H1 (cell line): ENCODE measurements around the gene SLC6A6. TPM values are rescaled to one million over a fixed set of nuclear protein-coding genes. Genes with fewer than 3 reads are reported as not detected.

Source experiments
- CTCF ChIA-PET: fragments of 300-600 bp; sonication (Branson Sonifier 250); formaldehyde crosslinking; loops from one replicate; lab custom pipeline; 2021; ENCODE audit not compliant: partially characterized antibody; lab: Charles Lee
- POLR2A ChIA-PET: fragments of 300-600 bp; sonication (Branson Sonifier 250); formaldehyde crosslinking; loops from one replicate; lab custom pipeline; 2021; ENCODE audit warnings: inconsistent platforms; ENCODE audit not compliant: partially characterized antibody; lab: Charles Lee
- DNase-seq, 2 experiments: peaks; one replicate each; pipeline versions ENCODE4 v3.0.0 to v3.0.0-alpha.2; 2010 to 2022; ENCODE audit warnings: low spot score in 2 of 2, low read depth in 1 of 2, mixed read lengths in 1 of 2
- FAIRE-seq: peaks from 2 replicates; lab custom pipeline; 2011; peaks lifted over from hg19 to GRCh38; lab: Jason Lieb, UNC
- H2AFZ ChIP-seq: 2 replicates; pipeline ENCODE4 v1.8.1; 2012; ENCODE audit warnings: low read length, inconsistent platforms
- H2AK5ac ChIP-seq: 2 replicates; pipeline ENCODE4 v1.6.1; 2013; ENCODE audit warnings: low read depth, low read length
- H2BK120ac ChIP-seq: replicated peaks from 2 replicates; pipeline ENCODE3; 2013; ENCODE audit warnings: low read depth, low read length, inconsistent platforms
- H2BK12ac ChIP-seq: 2 replicates; pipeline ENCODE4 v1.6.1; 2013; ENCODE audit warnings: low read depth, low read length
- H2BK15ac ChIP-seq: 2 replicates; pipeline ENCODE4 v1.6.1; 2013; ENCODE audit warnings: low read length
- H2BK20ac ChIP-seq: 2 replicates; pipeline ENCODE4 v1.6.1; 2013; ENCODE audit warnings: low read length
- H2BK5ac ChIP-seq: 2 replicates; pipeline ENCODE4 v1.6.1; 2013; ENCODE audit warnings: low read depth, low read length
- H3K14ac ChIP-seq: 2 replicates; pipeline ENCODE4 v1.6.1; 2013; ENCODE audit warnings: inconsistent platforms; ENCODE audit not compliant: insufficient read length
- H3K18ac ChIP-seq: 2 replicates; pipeline ENCODE4 v1.6.1; 2013; ENCODE audit warnings: low read length; ENCODE audit errors: extremely low read depth
- H3K23ac ChIP-seq: 2 replicates; pipeline ENCODE4 v1.6.1; 2013; ENCODE audit warnings: inconsistent platforms; ENCODE audit not compliant: insufficient read length
- H3K23me2 ChIP-seq: 2 replicates; pipeline ENCODE4 v1.6.1; 2013; ENCODE audit warnings: low read depth, low read length
- H3K27ac ChIP-seq: 2 replicates; pipeline ENCODE4 v1.6.1; 2011; ENCODE audit warnings: low read depth, low read length, inconsistent platforms
- H3K27me3 ChIP-seq, 4 experiments: replicated peaks in 1 of 4; 1 replicate in 1 of 4; 2 replicates in 3 of 4; pipeline versions ENCODE4 v1.6.1 to v1.8.1; 2011 to 2013; ENCODE audit warnings: low read length in 3 of 4, mild to moderate bottlenecking in 3 of 4, inconsistent platforms in 2 of 4, mixed read lengths in 2 of 4, moderate library complexity in 1 of 4; ENCODE audit not compliant: control insufficient read depth in 3 of 4, insufficient read depth in 3 of 4; ENCODE audit errors: extremely low read depth in 1 of 4
- H3K36me3 ChIP-seq, 4 experiments: 2 replicates each; pipeline versions ENCODE4 v1.6.1 to v1.8.1; 2011 to 2013; ENCODE audit warnings: mild to moderate bottlenecking in 4 of 4, low read length in 3 of 4, moderate library complexity in 2 of 4, control low read depth in 1 of 4, inconsistent platforms in 1 of 4; ENCODE audit not compliant: insufficient read depth in 4 of 4, control insufficient read depth in 2 of 4
- H3K4ac ChIP-seq: replicated peaks from 2 replicates; pipeline ENCODE3; 2013; ENCODE audit warnings: low read length, low read depth, mixed read lengths, inconsistent platforms; ENCODE audit not compliant: insufficient read length
- H3K4me1 ChIP-seq, 4 experiments: replicated peaks in 1 of 4; 1 replicate in 1 of 4; 2 replicates in 3 of 4; pipeline versions ENCODE4 v1.6.1 to v1.8.1; 2011 to 2013; ENCODE audit warnings: low read length in 3 of 4, inconsistent platforms in 2 of 4, mixed read lengths in 1 of 4; ENCODE audit not compliant: insufficient read depth in 4 of 4, control insufficient read depth in 3 of 4
- H3K4me2 ChIP-seq, 2 experiments: 2 replicates each; pipeline versions ENCODE4 v1.6.1 to v1.8.1; 2011 to 2013; ENCODE audit warnings: low read depth in 2 of 2, low read length in 2 of 2, control low read depth in 1 of 2, inconsistent platforms in 1 of 2, mild to moderate bottlenecking in 1 of 2; ENCODE audit not compliant: insufficient read depth in 1 of 2
- H3K4me3 ChIP-seq, 4 experiments: fragments of 200-600, 300-600 bp in 1 of 4; sonication (generic), shearing (Covaris generic), sonication (Bioruptor Twin) in 1 of 4; 2 replicates each; pipeline versions ENCODE4 v1.5.1 to v1.8.1; 2011 to 2016; ENCODE audit warnings: low read length in 4 of 4, low read depth in 3 of 4, control low read depth in 2 of 4, inconsistent platforms in 2 of 4, mild to moderate bottlenecking in 2 of 4, mixed read lengths in 1 of 4, moderate library complexity in 1 of 4; ENCODE audit not compliant: insufficient read depth in 2 of 4; ENCODE audit errors: extremely low read depth in 1 of 4
- H3K56ac ChIP-seq: replicated peaks from 2 replicates; pipeline ENCODE3; 2013; ENCODE audit warnings: low read depth, mild to moderate bottlenecking, mixed read lengths, low read length, inconsistent platforms; ENCODE audit not compliant: insufficient read length
- H3K79me1 ChIP-seq: 2 replicates; pipeline ENCODE4 v1.6.1; 2013; ENCODE audit warnings: low read depth, low read length, control low read depth
- H3K79me2 ChIP-seq, 2 experiments: 2 replicates each; pipeline versions ENCODE4 v1.6.1 to v1.8.1; 2012 to 2013; ENCODE audit warnings: low read length in 2 of 2, mild to moderate bottlenecking in 2 of 2, inconsistent platforms in 1 of 2; ENCODE audit not compliant: insufficient read depth in 2 of 2, control insufficient read depth in 1 of 2
- H3K9ac ChIP-seq, 4 experiments: replicated peaks in 1 of 4; 1 replicate in 1 of 4; 2 replicates in 3 of 4; pipeline versions ENCODE4 v1.6.1 to v1.8.1; 2011 to 2013; ENCODE audit warnings: low read depth in 3 of 4, low read length in 3 of 4, control low read depth in 2 of 4, mild to moderate bottlenecking in 2 of 4, moderate library complexity in 2 of 4, inconsistent platforms in 1 of 4; ENCODE audit errors: extremely low read depth in 1 of 4
- H3K9me3 ChIP-seq, 2 experiments: 2 replicates each; pipeline versions ENCODE4 v1.6.1 to v1.8.1; 2012 to 2013; ENCODE audit warnings: mild to moderate bottlenecking in 2 of 2, moderate library complexity in 2 of 2, control low read depth in 1 of 2, inconsistent platforms in 1 of 2, low read depth in 1 of 2, low read length in 1 of 2, mixed read lengths in 1 of 2; ENCODE audit not compliant: insufficient read depth in 2 of 2
- H4K20me1 ChIP-seq, 2 experiments: replicated peaks in 1 of 2; 2 replicates each; pipeline versions ENCODE3 to v1.8.1; 2011 to 2013; ENCODE audit warnings: inconsistent platforms in 2 of 2, low read length in 2 of 2, mild to moderate bottlenecking in 1 of 2; ENCODE audit not compliant: insufficient read depth in 2 of 2, control insufficient read depth in 1 of 2
- H4K5ac ChIP-seq: 2 replicates; pipeline ENCODE4 v1.6.1; 2013; ENCODE audit warnings: low read length, low read depth, mixed read lengths, inconsistent platforms; ENCODE audit not compliant: insufficient read length
- H4K8ac ChIP-seq: 2 replicates; pipeline ENCODE4 v1.8.0; 2013; ENCODE audit warnings: mild to moderate bottlenecking, moderate library complexity, low read length, inconsistent platforms; ENCODE audit not compliant: insufficient read depth; ENCODE audit errors: extremely low read depth
- H4K91ac ChIP-seq: replicated peaks from 2 replicates; pipeline ENCODE3; 2013; ENCODE audit warnings: low read length, mixed read lengths, inconsistent platforms; ENCODE audit not compliant: insufficient read length
- CTBP2 ChIP-seq: IDR thresholded peaks from 2 replicates; pipeline ENCODE4 v1.7.0; 2011; ENCODE audit warnings: borderline replicate concordance, mild to moderate bottlenecking, moderate library complexity, mixed read lengths, low read length; ENCODE audit not compliant: insufficient read depth, insufficient read length
- HDAC6 ChIP-seq: IDR thresholded peaks from one replicate; pipeline ENCODE4 v1.7.1; 2012; ENCODE audit warnings: low read depth, mild to moderate bottlenecking, inconsistent platforms, low read length, moderate library complexity
- NANOG ChIP-seq: IDR thresholded peaks from 2 replicates; pipeline ENCODE4 v1.6.1; 2011; ENCODE audit warnings: low read length, low read depth, mild to moderate bottlenecking, inconsistent platforms; ENCODE audit not compliant: insufficient read depth, poor library complexity, severe bottlenecking
- POLR2A ChIP-seq, 2 experiments: IDR thresholded peaks; 1 replicate in 1 of 2; 2 replicates in 1 of 2; pipeline ENCODE4 v1.6.1; 2011; ENCODE audit warnings: low read depth in 2 of 2, low read length in 2 of 2, mild to moderate bottlenecking in 2 of 2; ENCODE audit errors: control extremely low read depth in 1 of 2
- SAP30 ChIP-seq: fragments of 300-600 bp; sonication (generic); IDR thresholded peaks from 2 replicates; pipeline ENCODE4 v1.7.1; 2012; ENCODE audit warnings: low read length, moderate library complexity, mild to moderate bottlenecking, inconsistent platforms; ENCODE audit not compliant: insufficient read depth, insufficient replicate concordance
- SIX5 ChIP-seq: IDR thresholded peaks from 2 replicates; pipeline ENCODE4 v1.6.1; 2011; ENCODE audit warnings: mild to moderate bottlenecking, low read depth, low read length
- SP1 ChIP-seq: IDR thresholded peaks from 2 replicates; pipeline ENCODE4 v1.6.1; 2011; ENCODE audit warnings: low read depth, low read length
- SRF ChIP-seq: IDR thresholded peaks from 2 replicates; pipeline ENCODE4 v1.6.1; 2011; ENCODE audit warnings: mild to moderate bottlenecking, low read depth, low read length, moderate library complexity
- TBP ChIP-seq: IDR thresholded peaks from 2 replicates; pipeline ENCODE4 v1.6.1; 2011; ENCODE audit warnings: low read depth, low read length, improper control_type of control experiment
- TEAD4 ChIP-seq: IDR thresholded peaks from 2 replicates; pipeline ENCODE4 v1.6.1; 2012; ENCODE audit warnings: low read depth, low read length, inconsistent platforms, mixed read lengths
- ZNF274 ChIP-seq: IDR thresholded peaks from 2 replicates; pipeline ENCODE4 v1.7.0; 2012; ENCODE audit warnings: low read length, borderline replicate concordance; ENCODE audit errors: extremely low read depth
- WGBS, 2 experiments: shearing (Covaris generic) in 1 of 2; methylation state at CpG; one replicate each; pipeline versions ENCODE4 v1.1.6 to v1.1.7; 2013 to 2015; ENCODE audit warnings: low lambda C conversion rate in 2 of 2, mixed read lengths in 2 of 2, inconsistent platforms in 1 of 2, low coverage in 1 of 2, missing lambda C conversion rate in 1 of 2; ENCODE audit not compliant: insufficient replicate concordance in 2 of 2, insufficient coverage in 1 of 2, insufficient read length in 1 of 2; ENCODE audit errors: extremely low coverage in 1 of 2, missing lambda C conversion rate in 1 of 2; 5-methylcytosine and 5-hydroxymethylcytosine counted together
- polyA plus RNA-seq, 7 experiments: library from polyadenylated mRNA; depleted of rRNA in 3 of 7; stranded (reverse) in 5 of 7; unstranded in 2 of 7; fragments of >200 nt in 5 of 7; fragments of 200-250 nt in 2 of 7; gene quantifications; 1 replicate in 5 of 7; 2 replicates in 1 of 7; 4 replicates in 1 of 7; pipeline versions ENCODE4 v1.2.1 to v1.2.3, GENCODE V29; 2011 to 2013; ENCODE audit warnings: missing spikeins in 2 of 7, mixed read lengths in 2 of 7
- total RNA-seq: library from RNA; stranded (reverse); fragmentation: NEBNext Ultra II Directional; extraction: Animal tissue kit (Norgen Biotek cat#: 25700); gene quantifications from 2 replicates; pipeline ENCODE4 v1.2.1, GENCODE V29; 2021

The SLC6A6 gene
- total and polyA plus RNA-seq, 2 of the 8 experiments (the other 6 are each of a cell fraction or from before 2014, with no cell fraction given): 66.2 to 144 TPM

DNA sequence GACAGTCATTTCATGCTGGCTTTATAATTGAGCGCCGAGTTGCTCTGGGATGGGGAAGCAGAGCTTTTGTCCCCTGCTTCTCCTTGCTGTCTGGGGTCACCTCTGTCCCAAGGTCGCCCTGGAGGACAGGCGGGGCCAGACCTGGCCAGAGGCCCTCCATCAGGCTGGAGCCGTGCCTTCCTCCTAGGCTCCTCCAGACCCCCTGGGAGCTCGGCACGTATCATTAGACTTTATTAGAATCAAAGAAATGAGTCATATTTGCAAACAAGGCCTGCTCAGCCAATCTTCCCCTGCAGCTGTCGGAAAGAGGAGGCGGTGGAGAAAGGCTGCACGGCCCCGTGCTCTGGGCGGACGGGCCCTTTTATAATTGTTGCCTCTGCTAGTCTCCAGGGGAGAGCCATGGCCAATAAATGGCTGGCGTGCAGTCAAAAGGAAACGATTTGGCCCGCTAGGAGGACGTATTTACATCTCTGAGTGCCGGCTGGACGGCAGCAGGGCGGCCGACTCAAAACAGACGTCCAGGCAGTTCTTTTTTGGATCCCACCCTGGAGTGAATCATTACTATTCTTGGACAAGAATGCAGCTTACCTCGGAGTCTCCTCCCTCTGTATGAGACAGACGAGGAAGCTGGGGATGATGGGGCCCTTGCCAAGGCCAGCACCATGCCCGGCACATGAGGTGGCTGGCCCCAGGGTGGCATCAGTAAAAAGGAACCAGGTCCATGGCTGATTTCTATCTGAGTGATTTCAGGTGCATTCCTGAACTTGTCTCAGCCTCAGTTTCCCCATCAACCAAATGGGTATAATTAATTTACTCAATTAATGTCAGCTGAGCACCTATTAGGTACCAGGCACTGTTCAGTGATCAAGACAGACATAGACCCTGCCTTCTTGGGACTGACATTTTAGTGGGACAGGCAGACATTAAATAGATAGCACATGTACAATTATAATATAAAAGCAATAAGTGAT lies 50.6 kb downstream of the SLC6A6 start:
- H3K18ac ChIP-seq: no peak overlapping the region
- H3K27me3 ChIP-seq: no peaks in the 10 kb centered on the region; a peak in 1 of 7 replicates
- H3K23ac ChIP-seq: no peak overlapping the region
- H2AK5ac ChIP-seq: no peak overlapping the region
- H3K56ac ChIP-seq: no peak overlapping the region
- no peak overlapping the region for H4K5ac ChIP-seq
- H3K36me3 ChIP-seq: peaks cover 19 to 62% (median 42%) of the 10 kb centered on the region in 4 experiments
- H3K23me2 ChIP-seq: no peaks in the 10 kb centered on the region
- ChIA-PET POLR2A (interaction anchor here (0.9 to 1.6 kb wide), 2 partner anchors 9 to 51 kb away, joined by 3 read pairs; partner anchors contain the start of gene SLC6A6), CTCF (interaction anchor here (0.9 to 2.0 kb wide), 9 partner anchors 9 to 179 kb away, joined by 3 to 12 read pairs (median 3); no protein-coding TSS in a partner anchor)
- H3K9ac ChIP-seq: no peak overlapping the region
- H3K4me1 ChIP-seq: peaks cover 2 to 3% (median 2%) of the 10 kb centered on the region in 4 experiments; a peak in 5 of 7 replicates
- H3K4me3 ChIP-seq: no peak overlapping the region
- no peak overlapping the region for H2BK20ac ChIP-seq
- H3K9me3 ChIP-seq: no peaks in the 10 kb centered on the region
- no peak overlapping the region for H3K27ac ChIP-seq
- no peak for DNase-seq
- no peak overlapping the region for H2BK5ac ChIP-seq
- H3K79me2 ChIP-seq: no peaks in the 10 kb centered on the region
- H4K8ac ChIP-seq: no peak overlapping the region; the same call in 1 of the 2 replicates
- no peak overlapping the region for H2BK12ac ChIP-seq
- no peaks in the 10 kb centered on the region; the same call in 1 of the 2 replicates for H3K79me1 ChIP-seq
- no peak overlapping the region for H3K4ac ChIP-seq
- peaks cover 7 to 17% of the 10 kb centered on the region in 2 experiments for H4K20me1 ChIP-seq
- no peak overlapping the region for H3K4me2 ChIP-seq
- WGBS, 2 experiments: 93% methylated on average over 25 of the region's 25 CpGs; no CpG with 5 or more reads in 1 of the 2 experiments
- H2BK15ac ChIP-seq: no peak overlapping the region
- no peak overlapping the region for H3K14ac ChIP-seq
- H2BK120ac ChIP-seq: no peak overlapping the region
- no peak overlapping the region for H4K91ac ChIP-seq
- FAIRE-seq: no peak
- H2AFZ ChIP-seq: no peak overlapping the region
- TF ChIP-seq CTBP2 (no peak), NANOG (no peak), ZNF274 (no peak), SP1 (no peak), HDAC6 (no peak), TBP (no peak), SIX5 (no peak), SRF (no peak), SAP30 (no peak), POLR2A (IDR thresholded peaks at IDR 0.05; ENCODE audit: control extremely low read depth in 1 of 2, low read depth in 2 of 2, low read length in 2 of 2) (no peak), TEAD4 (no peak)
